ENCODE data around the gene VCPKMT.

- no peak for TF ChIP-seq CTCF (optimal IDR thresholded peaks at IDR 0.05 in 1 of 3, IDR thresholded peaks at IDR 0.05 in 1 of 3, conservative IDR thresholded peaks at IDR 0.05 in 1 of 3; ENCODE audit: extremely low read depth in 1 of 3, insufficient read depth in 2 of 3, low read length in 3 of 3)
- no peak for TF ChIP-seq EZH2 (IDR thresholded peaks at IDR 0.05; ENCODE audit: low read length)
Observed at GRCh38 chr14:50113381-50114035, 2.9 kb downstream of the VCPKMT start.
